Glutamatergic neuron (in vitro differentiated cells): Measurements from ENCODE around the gene PHOX2B. TPM values are rescaled to one million over a fixed set of nuclear protein-coding genes. Genes with fewer than 3 reads are reported as not detected.

Experiments used
- DNase-seq: peaks from one replicate; pipeline ENCODE4 v3.0.0; 2022
- H3K27ac Mint-ChIP-seq: one replicate; pipeline ENCODE4 v1.8.0; 2020; ENCODE audit warnings: mild to moderate bottlenecking, mixed read lengths, inconsistent platforms; ENCODE audit not compliant: unreplicated experiment
- H3K27me3 Mint-ChIP-seq: one replicate; pipeline ENCODE4 v1.8.0; 2020; ENCODE audit warnings: mild to moderate bottlenecking, moderate library complexity, mixed read lengths, inconsistent platforms; ENCODE audit not compliant: unreplicated experiment
- H3K36me3 Mint-ChIP-seq: one replicate; pipeline ENCODE4 v1.8.0; 2020; ENCODE audit warnings: mild to moderate bottlenecking, mixed read lengths, inconsistent platforms; ENCODE audit not compliant: unreplicated experiment
- H3K4me1 Mint-ChIP-seq: one replicate; pipeline ENCODE4 v1.8.0; 2020; ENCODE audit warnings: mild to moderate bottlenecking, low read depth, mixed read lengths, inconsistent platforms; ENCODE audit not compliant: unreplicated experiment
- H3K4me3 Mint-ChIP-seq: one replicate; pipeline ENCODE4 v1.8.0; 2020; ENCODE audit warnings: mild to moderate bottlenecking, mixed read lengths, inconsistent platforms; ENCODE audit not compliant: unreplicated experiment
- H3K9me3 Mint-ChIP-seq: one replicate; pipeline ENCODE4 v1.8.0; 2020; ENCODE audit warnings: mild to moderate bottlenecking, moderate library complexity, mixed read lengths, inconsistent platforms; ENCODE audit not compliant: unreplicated experiment
- CTCF ChIP-seq: fragments of 200-600 bp; sonication (generic); IDR thresholded peaks from one replicate; pipeline ENCODE4 v1.5.0; 2021; ENCODE audit not compliant: partially characterized antibody, unreplicated experiment
- total RNA-seq: library from RNA; stranded (reverse); fragmentation: NEBNext Ultra II Directional; extraction: Animal tissue kit (Norgen Biotek cat#: 25700); gene quantifications from one replicate; pipeline ENCODE4 v1.2.1, GENCODE V29; 2021; ENCODE audit not compliant: unreplicated experiment

PHOX2B gene
- total RNA-seq, 1 donor from 2014 or later, result 101 TPM

GRCh38 chr4:41723286-41723685, 25.2 kb downstream of the PHOX2B start:
- Mint-ChIP-seq H3K27ac (no peak overlapping the region), H3K4me1 (peaks cover 4% of the 10 kb centered on the region), H3K36me3 (peaks cover 6% of the 10 kb centered on the region), H3K9me3 (no peaks in the 10 kb centered on the region), H3K4me3 (no peak overlapping the region), H3K27me3 (no peaks in the 10 kb centered on the region)
- TF ChIP-seq CTCF, result no peak
- DNase-seq, result no peak

GRCh38 chr4:41722181-41722580, 26.3 kb downstream of the PHOX2B start:
- no peak overlapping the region for H3K4me3 Mint-ChIP-seq
- H3K4me1 Mint-ChIP-seq, result no peaks in the 10 kb centered on the region
- no peak overlapping the region for H3K27ac Mint-ChIP-seq
- no peaks in the 10 kb centered on the region for H3K27me3 Mint-ChIP-seq
- no peak for DNase-seq
- no peak for TF ChIP-seq CTCF
- H3K36me3 Mint-ChIP-seq, result peaks cover 6% of the 10 kb centered on the region
- H3K9me3 Mint-ChIP-seq, result no peaks in the 10 kb centered on the region

GRCh38 chr4:41719417-41719816, 29.1 kb downstream of the PHOX2B start:
- H3K9me3 Mint-ChIP-seq, result no peaks in the 10 kb centered on the region
- no peak overlapping the region for H3K27ac Mint-ChIP-seq
- no peak for DNase-seq
- no peak overlapping the region for H3K4me3 Mint-ChIP-seq
- H3K4me1 Mint-ChIP-seq, result no peaks in the 10 kb centered on the region
- H3K27me3 Mint-ChIP-seq, result no peaks in the 10 kb centered on the region
- no peak for TF ChIP-seq CTCF
- no peaks in the 10 kb centered on the region for H3K36me3 Mint-ChIP-seq

- no peak overlapping the region for H3K4me3 Mint-ChIP-seq
- no peak for TF ChIP-seq CTCF
- H3K9me3 Mint-ChIP-seq, result no peaks in the 10 kb centered on the region
- no peak overlapping the region for H3K27ac Mint-ChIP-seq
- no peaks in the 10 kb centered on the region for H3K36me3 Mint-ChIP-seq
- H3K27me3 Mint-ChIP-seq, result no peaks in the 10 kb centered on the region
- DNase-seq, result no peak
- H3K4me1 Mint-ChIP-seq, result no peaks in the 10 kb centered on the region
These were observed 29.6 kb downstream of the PHOX2B start for GRCh38 chr4:41718907-41719306.

- H3K9me3 Mint-ChIP-seq, result no peaks in the 10 kb centered on the region
- no peak overlapping the region for H3K27ac Mint-ChIP-seq
- no peaks in the 10 kb centered on the region for H3K36me3 Mint-ChIP-seq
- no peak overlapping the region for H3K4me3 Mint-ChIP-seq
- no peak for DNase-seq
- no peaks in the 10 kb centered on the region for H3K4me1 Mint-ChIP-seq
- TF ChIP-seq CTCF, result no peak
- H3K27me3 Mint-ChIP-seq, result no peaks in the 10 kb centered on the region
These were observed 33.4 kb downstream of the PHOX2B start for GRCh38 chr4:41715155-41715554.
